ENCODE measurements around the gene RELA.
A peak's percentile ranks its signal among the peaks of the same experiment; 100 is the strongest.
"Not testable (repeated sequence)": the region's sequence is repeated elsewhere in the genome, so short reads cannot be mapped to it uniquely, and the experiment has no call there.

The RELA gene

DNA sequence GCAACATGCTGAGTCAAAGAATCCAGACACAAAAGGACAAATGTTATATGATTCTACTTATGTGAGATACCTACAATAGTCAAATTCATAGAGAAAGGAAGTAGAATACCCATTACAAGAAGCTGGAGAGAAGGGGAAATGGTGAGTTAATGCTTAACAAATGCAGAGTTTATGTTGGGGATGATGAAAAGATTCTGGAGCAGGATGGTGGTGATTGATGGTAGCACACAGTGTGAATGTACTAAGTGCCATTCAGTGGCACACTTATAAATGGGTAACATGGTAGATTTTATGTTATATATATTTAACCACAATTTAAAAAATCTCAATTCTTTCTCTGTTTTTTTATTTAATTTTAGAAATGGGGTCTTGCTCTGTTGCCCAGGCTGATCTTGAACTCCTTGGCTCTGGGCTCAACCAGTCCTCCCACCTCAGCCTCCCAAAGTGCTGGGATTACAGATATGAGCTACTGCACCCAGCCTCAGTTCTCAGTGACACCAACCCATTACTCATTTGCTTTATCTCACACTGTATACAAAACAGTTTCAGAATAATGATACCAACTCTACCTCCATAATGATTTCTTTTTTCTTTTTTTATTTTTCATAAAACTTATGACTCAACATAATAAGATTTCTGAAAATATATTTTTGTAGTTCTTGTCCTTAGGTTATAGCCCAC lies 9.6 kb upstream of the RELA start:
- DNase-seq (ENCODE audit: low read depth), result no peak

DNA sequence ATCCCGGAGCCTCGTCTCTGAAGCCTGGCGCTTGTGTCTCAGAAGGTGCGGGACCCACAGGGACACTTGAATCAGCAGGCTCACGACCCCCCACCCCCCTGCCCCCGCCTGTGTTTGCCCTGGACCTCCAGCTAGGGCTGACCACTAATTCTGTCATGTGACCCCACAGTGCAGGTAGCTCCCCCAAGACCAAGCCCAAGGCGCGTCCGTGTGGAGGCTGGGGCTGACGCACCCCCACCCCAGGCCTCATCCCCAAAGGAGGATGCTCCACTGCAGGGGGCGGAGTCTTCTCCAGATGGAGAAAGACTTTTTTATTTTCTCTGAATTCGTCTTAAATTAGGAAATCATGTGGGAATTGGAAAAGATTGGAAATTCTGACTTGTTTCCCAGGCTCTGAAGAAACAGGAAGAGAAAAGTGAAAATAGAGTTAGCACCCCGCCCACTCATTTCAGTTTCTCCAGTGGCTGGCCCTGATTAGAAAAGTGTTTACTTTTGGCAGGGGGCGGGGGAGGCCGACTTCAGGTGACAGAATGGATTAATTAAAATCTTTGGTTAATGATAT lies 1.0 kb upstream of the RELA start:
- DNase-seq (ENCODE audit: low read depth), result no peak

DNA sequence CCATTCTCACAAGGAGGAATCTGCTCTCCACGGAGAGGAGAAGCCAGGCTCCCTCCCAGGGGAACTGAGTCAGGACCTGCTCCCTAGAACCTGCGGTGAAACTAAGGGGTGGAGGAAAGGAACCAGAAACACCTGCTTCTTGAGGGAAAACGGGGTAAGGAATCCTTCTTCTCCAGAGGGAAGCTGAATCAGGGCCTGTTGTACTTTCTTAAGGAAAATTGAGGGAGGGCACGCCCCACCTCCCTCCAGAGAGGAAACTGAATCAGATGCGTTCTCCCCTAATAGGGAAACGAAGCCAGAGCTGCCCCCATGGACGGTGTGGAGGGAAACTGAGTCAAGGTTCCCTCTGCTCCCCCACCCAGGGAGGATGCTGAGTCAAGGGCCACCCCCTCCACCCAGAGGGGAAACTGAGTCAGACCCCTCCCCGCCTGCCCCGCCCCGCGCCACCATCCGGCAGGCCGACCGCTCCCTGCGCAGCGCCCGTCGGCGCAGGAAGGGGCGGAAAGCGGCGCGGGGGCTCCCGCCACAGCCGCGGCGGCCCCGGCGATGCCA lies 393 bp downstream of the RELA start:
- no peak for DNase-seq (ENCODE audit: low read depth)

DNA sequence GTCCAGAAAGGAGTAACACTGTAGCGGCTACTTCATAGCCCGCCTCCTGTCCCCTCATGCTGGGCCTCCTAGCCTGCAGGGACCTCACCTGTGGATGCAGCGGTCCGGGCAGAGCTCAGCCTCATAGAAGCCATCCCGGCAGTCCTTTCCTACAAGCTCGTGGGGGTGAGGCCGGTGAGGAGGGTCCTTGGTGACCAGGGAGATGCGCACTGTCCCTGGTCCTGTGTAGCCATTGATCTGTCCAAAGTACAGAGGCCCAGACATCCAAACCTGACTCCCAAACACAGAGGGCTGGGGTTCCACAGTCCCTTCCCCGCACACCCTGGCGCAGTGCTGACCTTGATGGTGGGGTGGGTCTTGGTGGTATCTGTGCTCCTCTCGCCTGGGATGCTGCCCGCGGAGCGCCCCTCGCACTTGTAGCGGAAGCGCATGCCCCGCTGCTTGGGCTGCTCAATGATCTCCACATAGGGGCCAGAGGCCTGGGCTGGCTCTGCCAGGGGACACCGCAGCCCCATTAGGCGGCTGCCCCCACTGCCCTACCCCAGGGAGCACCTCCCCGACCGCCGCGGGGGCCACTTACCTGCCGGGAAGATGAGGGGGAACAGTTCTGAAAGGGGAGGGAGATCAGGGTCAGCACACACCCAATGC lies 993 bp downstream of the RELA start:
- no peak for DNase-seq (ENCODE audit: low read depth)

DNA sequence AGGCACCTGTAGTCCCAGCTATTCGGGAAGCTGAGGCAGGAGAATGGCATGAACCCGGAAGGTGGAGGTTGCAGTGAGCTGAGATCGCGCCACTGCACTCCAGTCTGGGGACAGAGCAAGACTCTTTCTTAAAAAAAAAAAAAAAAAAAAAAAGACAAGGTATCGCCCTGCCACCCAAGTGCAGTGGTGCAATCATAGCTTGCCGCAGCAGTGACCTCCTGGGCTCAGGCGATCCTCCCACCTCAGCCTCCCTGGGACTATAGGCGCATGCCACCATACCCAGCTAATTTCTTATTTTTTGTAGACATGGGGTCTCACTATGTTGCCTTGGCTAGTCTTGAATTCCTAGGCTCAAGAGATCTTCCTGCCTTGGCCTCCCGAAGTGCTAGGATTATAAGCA lies 1.8 kb downstream of the RELA start:
- not testable (repeated sequence) for DNase-seq (ENCODE audit: low read depth)

DNA sequence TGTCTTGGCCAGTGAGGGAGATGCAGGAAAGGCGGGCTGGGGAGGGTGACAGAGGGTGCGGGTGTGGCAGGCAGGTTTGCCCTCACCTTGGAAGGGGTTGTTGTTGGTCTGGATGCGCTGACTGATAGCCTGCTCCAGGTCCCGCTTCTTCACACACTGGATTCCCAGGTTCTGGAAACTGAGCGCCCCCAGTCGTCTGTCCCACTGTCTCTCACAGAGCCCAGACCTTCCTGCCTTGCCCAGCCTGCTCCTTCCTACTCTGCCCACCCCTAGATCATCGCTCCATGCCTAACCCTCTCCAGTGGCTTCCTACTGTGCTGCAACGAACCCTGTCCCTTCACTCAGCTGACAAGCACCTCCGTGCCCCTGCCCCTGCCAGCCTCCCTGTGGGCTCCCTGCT lies 2.7 kb downstream of the RELA start:
- DNase-seq (ENCODE audit: low read depth), result no peak

DNA sequence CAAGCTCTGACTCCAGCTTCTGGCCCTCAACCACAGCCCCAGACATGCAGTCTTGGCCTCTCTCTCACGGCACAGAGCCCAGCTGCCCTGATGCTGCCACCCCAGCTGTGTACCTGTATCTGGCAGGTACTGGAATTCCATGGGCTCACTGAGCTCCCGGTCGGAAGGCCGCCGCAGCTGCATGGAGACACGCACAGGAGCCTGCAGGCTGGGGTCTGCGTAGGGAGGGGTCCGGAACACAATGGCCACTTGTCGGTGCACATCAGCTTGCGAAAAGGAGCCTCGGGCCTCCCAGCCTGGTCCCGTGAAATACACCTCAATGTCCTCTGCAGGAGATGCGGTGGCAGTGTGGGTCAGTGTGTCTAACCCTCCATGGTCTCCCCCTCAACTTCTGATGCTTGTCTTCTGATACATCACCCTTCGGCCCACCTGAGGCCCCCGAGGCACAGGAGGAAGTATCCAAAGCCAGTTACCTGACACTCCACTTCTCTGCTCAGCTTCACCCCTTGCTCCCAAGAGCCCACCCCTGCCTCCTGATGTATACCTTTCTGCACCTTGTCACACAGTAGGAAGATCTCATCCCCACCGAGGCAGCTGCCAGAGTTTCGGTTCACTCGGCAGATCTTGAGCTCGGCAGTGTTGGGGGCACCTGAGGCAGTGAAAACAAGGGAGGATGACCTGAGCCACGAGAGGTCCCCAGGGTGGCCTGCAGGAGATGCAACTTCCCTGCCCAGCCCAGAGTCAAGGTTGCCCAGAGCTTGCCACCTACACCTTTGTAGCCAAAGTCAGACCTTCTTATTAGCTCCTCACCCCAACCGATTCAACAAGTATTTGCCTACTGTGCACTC lies 4.3 kb downstream of the RELA start:
- no peak for DNase-seq (ENCODE audit: low read depth)

DNA sequence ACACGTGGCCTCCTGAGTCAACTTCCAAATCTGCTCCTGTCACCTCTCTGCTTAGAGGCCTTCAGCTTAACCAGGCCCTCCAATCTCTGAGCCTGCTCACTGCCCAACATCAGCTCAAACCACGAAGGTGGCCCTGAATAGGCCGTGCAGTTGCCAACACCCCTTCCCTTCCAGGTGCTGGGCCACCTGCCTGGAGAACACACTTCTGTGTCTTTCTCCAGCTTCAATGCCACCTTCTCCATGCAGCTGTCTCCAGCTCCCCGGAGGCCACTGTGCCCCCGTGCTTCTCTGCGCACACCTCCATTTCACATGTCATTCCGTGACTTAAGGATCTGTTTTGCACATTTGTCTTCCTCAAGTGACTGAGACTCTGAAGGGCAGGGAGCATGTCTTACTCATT lies 5.3 kb downstream of the RELA start:
- no peak for DNase-seq (ENCODE audit: low read depth)

DNA sequence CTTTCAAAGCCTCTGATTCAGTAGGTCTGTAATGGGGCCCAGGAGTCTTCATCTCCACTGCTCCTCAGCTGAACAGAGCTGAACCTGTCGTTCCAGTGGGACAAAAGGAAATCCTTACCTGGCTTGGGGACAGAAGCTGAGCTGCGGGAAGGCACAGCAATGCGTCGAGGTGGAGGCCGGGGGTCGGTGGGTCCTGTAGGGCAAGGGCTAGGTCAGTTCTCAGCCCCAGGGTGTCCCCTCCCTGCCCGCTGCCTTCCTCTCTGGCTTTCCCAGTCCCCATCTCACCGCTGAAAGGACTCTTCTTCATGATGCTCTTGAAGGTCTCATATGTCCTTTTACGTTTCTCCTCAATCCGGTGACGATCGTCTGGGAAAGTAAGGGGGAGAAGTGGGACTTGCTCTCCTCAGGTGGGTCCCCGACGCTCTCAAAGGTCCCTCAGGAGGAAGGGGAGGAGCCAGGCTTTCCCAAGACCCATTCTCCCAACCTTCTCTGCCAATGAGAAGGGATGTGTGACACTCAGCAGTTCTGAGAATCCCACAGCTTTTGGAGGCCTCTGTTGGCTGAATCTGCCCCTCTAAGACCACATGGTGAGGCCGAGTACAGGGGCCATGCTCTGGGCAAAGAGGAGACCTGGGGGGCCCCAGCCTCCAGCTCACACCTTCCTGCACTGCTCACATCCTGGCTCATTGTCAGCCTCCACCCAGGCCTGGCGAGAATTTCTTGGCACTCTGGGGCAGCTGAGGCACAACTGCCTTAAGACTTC lies 7.0 kb downstream of the RELA start:
- DNase-seq (ENCODE audit: low read depth), result no peak

DNA sequence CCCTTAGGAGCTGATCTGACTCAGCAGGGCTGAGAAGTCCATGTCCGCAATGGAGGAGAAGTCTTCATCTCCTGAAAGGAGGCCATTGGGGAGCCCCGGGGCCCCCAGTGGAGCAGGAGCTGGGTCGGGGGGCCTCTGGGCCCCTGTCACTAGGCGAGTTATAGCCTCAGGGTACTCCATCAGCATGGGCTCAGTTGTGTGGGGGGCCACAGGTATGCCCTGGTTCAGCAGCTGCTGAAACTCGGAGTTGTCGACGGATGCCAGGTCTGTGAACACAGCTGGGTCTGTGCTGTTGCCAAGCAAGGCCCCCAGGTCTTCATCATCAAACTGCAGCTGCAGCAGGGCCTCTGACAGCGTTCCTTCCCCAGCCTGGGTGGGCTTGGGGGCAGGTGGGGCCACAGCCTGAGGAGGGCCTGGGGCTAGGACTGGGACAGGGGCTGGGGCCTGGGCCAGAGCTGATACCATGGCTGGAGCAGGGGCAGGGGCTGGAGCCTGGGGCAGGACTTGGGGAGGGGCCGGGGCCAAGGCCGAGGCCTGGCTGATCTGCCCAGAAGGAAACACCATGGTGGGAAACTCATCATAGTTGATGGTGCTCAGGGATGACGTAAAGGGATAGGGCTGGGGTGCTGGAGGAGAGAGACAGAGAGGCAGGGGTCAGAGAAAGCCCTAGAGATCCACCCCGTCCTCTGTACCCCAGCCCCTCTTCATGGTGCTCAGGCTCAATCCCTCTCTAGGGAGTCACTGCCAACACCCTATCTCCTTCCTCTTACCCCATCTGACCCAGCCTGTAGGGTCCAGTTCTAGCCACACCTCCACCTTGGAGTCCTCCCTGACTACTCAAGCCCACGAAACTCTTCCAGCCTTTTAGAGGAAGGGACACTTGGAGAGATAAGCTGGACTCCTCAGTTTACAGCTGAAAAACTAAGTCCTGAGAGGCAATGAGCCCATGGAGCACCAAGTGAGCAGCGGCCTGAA lies 8.1 kb downstream of the RELA start:
- DNase-seq (ENCODE audit: low read depth), result no peak

DNA sequence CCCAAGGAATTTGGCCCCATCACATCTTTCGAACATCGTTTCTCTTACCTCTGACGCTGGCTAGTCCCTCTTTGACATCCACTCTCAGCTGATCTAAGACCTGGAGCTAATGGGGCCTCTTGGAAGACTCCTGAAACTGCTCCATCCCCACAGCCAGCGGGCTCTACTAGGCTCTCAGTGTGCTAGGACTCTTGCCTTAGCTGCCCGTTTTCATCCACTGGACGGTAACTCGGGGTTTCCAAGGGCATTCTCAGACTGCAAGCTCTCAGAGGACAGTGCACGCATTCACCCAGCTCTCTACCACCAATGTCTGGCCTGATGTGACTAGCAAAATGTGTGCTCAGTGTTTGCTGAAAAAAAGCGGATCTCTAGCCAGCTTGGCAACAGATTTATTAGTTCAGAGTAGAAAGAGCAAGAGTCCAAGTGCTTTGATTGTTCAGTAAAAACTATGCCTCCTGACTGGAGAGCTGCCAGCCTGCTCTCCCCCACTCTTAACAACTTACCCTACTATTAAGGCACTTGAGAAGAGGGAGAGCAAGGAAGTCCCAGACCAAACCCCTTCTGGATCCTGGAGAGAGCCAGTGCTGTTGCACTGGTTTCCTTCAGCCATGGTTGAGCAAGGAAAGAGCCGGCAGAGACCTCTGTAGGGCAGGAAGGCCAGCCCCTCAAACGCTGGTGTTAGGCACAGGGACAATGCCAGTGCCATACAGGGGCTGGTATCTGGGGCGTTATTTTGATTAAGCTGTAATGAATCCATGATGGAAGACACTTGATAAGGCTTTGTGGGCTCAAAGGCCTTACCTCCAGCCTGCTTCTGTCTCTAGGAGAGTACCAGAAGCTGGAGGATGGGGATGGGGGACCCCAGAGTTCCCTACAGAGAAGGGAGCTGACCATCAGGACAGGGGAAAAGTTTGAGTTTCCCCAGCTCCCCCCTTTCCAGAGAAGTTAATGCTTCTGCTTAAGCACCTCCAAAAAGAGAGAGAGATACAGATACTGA lies 9.2 kb downstream of the RELA start:
- DNase-seq (ENCODE audit: low read depth), result no peak

DNA sequence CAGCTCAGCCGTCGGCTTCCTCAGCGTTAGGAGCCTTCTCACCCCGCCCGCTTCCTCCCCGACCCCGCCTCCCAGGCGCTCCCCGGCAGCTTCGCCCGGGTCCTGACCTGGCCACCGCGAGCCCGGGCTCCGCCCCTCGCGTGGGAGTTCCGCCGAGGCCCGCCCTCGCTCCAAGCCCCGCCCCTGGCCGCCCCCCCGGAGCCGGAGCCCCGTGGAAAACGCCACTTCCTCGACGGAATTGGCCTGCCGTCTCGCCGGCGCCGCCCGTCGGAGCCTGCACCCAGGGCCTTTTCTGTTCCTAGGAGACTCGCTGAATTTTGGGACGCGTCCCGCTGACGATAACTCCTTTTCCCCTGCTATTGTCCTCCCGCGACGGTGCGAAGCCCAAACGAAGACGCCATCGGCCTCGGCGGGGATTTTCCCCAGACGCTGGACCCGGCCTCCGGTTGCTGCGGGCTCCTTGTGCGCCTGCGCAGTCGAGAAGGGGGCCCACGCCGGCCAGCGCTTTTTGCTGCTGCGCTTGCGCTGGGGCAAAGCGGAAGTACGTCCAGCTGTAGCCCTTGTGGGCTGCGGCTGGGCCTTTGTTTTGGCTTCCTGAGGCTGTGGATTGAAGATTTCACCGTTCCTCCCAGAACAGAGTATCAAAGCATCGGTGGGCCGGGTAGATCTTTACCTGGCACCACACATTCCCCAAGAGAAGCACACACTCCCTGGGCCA lies 10.0 kb downstream of the RELA start:
- DNase-seq (ENCODE audit: low read depth), result peak; percentile 95

DNA sequence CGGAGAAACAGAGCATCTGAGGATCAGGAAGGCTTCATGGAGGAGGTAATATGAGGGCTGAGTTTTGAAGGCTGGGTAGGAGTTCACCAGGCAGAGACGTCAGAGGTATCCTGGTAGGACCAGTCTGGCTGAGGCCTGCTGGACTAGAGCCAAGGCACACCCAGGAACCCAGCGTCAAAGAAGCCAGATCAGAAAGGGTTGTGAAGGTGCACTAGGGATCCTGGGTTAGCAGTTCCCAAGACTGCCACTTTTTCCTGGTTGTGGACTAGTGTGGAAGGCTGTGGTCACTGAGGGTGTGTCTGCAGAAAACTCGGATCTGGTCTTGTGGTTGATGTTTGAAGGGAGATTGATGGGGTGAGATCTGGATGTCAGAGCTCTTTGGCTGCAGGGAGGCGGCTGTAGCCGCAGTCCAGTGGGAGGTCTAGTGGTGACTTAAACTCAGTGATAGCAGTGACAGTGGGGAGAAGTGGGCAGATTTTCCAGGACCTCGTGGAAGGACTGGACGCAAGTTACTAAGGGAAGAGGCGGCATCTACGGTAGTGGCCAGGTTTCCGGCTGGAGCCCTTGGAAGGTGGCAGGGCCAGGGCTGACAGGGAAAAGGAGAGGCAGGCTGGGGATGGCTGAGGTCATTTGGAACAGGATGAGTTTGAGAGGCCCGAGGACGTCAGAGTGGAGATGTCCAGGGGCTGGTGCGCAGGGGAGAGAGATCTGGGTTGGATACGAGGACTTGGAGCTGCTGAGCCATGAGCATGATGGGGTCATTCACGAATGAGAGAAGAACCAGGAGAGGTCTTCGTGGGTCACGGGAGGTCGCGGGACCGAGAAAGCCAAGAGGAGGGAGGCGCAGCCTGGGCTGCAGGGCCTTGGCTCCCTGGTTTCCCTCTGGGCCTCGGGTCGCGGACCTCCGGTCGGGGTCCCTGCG lies 10.9 kb downstream of the RELA start:
- DNase-seq (ENCODE audit: low read depth), result no peak

DNA sequence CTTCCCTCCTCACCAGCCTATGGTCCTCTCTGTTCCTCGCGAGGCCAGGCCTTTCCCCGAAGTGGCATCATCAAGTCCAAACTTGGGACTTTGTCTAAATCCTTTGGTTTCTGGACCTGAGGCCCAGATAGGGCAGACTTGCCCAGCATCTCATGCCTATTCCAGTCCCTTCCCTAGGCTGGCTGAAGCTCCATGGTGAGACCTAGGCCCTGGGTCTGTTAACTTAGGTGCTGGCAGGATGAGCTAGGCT lies 11.5 kb downstream of the RELA start:
- DNase-seq (ENCODE audit: low read depth), result no peak

DNA sequence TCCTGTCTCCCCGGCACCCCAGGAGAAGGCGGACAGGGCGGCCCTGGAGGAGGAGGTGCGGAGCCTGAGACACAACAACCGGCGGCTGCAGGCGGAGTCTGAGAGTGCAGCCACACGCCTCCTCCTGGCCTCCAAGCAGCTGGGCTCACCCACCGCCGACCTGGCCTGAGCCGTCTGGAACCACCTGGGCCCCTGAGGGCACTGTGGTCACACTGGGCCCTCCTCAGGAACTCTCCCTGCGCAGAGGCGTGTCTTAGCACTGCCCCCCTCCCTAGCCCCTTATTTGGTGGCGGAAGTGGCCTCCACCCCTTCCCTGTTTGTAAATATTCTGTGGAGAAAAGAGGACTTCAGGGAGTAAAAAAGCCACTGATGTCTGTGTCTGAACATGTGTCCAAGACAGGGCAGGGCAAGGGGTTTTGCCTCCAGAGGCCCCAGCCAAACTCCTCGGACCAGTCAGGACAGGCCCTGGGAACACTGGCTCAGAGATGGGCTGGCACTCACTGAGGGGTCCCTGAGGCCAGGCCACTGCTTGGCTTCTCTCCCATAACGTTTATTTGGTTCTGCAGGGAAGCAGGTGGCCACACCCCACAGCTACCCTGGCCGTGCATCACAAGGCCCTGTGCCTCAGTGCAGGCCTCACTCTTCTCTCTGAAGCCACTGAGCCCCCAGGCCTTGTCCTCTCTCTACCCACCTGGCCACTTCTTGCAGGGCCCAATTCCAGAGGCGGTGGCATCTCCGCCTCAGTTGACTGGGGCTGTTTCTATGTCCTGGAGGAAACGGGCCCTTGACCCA lies 12.0 kb downstream of the RELA start:
- no peak for DNase-seq (ENCODE audit: low read depth)

DNA sequence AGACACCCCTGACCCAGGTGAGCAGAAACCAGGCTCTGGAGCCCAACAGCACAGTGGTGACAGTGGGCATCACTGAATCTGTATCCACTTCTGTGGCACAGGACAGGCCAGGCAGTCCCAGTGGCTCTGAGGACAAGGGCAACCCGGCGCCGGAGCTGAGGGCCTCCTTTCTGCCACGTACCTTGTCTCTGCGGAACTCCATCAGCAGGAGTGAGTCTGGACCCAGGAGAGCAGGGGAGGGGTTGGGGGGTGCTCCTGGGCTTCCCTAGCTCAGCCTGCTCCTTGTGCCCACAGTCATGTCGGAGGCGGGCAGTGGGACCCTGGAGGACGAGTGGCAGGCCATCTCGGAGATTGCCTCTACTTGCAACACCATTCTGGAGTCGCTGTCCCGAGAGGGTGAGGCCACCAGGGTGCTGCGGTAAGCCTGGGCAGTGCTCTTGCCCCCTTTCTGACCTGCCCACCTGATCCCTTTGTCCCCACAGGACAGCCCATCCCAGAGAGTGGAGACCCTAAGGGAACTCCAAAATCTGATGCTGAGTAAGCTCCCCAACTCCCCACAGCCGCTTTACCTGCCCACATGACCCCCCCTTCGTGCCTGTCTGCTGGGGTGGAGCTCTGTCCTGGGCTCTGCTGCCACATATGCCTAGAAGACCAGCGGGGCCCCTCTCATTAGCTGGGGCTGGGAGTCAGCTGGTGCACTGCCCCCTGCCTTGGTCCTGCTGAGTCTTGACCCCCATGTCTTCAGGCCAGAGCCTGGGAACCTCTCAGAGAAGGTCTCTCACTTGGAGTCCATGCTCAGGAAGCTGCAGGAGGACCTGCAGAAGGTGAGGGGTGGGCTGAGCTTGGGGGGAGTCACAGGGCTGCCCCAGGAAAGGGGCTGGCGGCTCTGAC lies 12.8 kb downstream of the RELA start:
- DNase-seq (ENCODE audit: low read depth), result no peak

Data from activated gamma-delta T cell treated with anti-CD3 and anti-CD28 coated beads, Interleukin-2, amount 50 U/mL, for 16 hours (primary cell).